Activated CD4-positive, alpha-beta T cell treated with anti-CD3 and anti-CD28 coated beads for 48 hours (primary cell): Measurements from ENCODE around the gene NUMB.
"Not testable (repeated sequence)": the region's sequence is repeated elsewhere in the genome, so short reads cannot be mapped to it uniquely, and the experiment has no call there.

Experiments
- DNase-seq: peaks from one replicate; pipeline ENCODE4 v3.0.0-alpha.2; 2020

The NUMB gene

DNA sequence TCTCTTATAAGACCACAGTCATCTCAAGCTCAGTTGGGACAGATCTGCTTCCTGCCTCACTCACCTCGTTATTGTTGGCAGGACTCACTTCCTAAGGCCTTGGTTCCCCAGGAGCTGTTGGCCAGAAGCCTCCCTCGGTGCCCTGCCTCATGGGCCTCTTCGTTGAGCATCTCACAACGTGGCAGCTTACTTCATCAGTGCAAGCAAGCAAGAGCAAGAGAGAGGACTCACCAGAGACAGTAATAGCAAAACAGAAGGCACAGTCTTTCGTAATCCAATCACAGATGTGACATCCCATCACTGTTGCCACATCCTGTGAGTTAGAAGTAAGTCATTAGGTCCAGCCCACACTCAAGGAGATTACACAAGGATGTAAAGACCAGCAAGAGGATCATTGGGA, 5.1 kb upstream of the NUMB start:
- DNase-seq = peak; percentile 72

DNA sequence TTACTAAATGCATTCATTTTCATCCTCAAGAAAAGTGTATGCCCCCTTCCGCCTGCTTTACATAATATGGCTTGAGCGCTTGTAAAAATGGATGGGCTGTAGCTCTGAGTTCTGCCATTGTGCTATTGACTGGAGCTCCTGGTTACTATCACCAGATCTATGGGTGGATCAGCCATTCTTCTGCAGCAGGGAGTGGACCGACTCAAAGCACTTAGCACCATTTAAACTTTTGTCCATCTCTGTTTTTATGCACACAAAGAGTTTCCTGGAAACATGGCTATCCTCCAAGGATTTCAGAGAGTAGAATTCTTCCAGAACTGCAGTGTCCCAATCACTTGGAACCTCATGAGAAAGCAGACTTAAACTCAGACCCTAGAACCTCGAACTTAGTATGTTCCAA, 4.5 kb upstream of the NUMB start:
- no peak for DNase-seq

- DNase-seq = no peak
Observed at GRCh38 chr14:73462048-73462715, 3.8 kb upstream of the NUMB start.

- DNase-seq = no peak
Observed at GRCh38 chr14:73461478-73462047, 3.2 kb upstream of the NUMB start.

- DNase-seq = no peak
Observed at GRCh38 chr14:73460691-73461127, 2.4 kb upstream of the NUMB start.

GRCh38 chr14:73459959-73460358, 1.6 kb upstream of the NUMB start:
- no peak for DNase-seq

DNA sequence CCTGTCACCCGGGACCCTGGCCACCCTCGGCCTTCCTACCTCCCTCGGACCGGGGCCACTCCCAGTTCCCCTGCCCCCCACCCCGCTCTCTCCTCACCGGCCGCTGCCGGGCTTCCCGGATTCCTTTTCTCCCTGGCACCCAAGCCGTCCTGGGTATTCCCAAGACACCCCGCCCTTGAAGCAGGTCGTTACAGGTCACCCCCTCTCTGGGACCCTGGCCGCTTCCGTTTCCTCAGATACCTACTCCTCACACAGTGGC, 493 bp downstream of the NUMB start:
- DNase-seq = no peak

- DNase-seq = peak; percentile 14
Observed at GRCh38 chr14:73457041-73457923, 1.1 kb downstream of the NUMB start.

GRCh38 chr14:73455294-73455693, 3.1 kb downstream of the NUMB start:
- DNase-seq = no peak

DNA sequence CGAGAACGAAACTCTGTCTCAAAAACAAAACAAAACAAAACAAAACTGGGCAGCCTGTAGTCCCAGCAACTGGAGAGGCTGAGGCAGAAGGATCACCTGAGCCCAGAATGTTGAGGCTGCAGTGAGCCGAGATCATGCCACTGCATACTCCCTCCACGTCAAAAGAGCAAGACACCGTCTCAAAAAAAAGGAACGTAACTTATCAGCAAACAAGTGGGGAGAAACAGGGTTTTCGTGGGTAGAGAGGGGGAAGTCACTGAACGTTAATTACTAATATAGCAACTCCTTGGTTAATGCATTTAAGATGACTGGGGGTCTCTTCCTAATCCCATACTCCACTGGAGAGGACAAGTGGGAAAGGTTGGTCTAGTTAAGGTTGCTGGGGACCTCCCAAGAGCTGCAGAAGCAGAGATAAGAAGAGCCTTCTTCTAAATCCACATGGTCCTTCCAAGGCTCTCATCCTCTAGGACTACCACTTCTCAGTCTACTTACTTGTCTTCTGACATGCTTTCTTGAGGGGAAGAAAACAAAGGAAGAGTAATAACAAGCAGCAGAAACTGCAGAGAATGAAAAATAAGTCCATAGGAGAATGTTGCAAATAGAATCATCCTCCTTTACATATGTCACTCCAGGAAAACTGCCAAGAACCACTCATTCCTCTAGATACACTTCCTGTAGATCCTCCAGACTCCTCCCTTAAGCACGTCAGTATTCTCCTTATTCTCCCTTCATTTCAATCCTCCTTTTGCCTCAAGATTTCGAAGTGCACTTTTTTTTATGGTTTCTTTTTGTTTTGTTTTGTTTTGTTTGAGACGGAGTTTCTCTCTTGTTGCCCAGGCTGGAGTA, 5.8 kb downstream of the NUMB start:
- DNase-seq = no peak

GRCh38 chr14:73443758-73444157, 14.6 kb downstream of the NUMB start:
- no peak for DNase-seq

DNA sequence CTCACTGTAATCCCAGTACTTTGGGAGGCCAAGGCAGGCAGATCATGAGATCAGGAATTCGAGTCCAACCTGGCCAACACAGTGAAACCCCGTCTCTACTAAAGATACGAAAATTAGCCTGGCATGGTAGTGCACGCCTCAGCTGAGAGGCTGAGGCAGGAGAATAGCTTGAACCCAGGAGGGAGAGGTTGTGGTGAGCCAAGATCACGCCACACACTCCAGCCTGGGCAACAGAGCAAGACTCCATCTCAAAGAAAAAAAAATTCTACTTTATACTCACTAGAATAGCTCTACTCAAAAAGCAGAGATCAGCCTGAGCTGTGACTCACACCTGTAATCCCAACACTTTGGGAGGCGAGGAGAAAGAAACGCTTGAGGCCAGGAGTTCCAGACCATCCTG, 17.1 kb downstream of the NUMB start:
- no peak for DNase-seq

DNA sequence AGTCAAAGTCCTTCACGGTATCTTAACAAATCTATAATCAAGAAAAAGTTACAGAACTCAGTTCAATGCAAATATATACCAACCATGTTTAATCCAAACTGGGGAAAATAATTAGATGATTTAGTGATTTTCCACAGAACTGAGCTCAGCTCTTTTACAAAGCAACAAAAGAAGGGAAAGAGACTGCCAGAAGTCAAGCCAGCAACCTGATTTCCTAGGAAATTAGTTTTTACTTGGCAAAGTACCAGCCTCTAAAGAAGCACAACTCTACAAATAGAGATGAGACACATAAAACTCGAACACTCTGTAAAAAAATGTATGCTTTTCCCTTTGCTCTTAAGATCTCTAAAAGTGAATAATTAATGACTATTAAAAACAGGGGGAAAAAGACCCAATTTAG, 19.4 kb downstream of the NUMB start:
- no peak for DNase-seq

- DNase-seq = no peak
Observed at GRCh38 chr14:73437206-73437605, 21.1 kb downstream of the NUMB start.

DNA sequence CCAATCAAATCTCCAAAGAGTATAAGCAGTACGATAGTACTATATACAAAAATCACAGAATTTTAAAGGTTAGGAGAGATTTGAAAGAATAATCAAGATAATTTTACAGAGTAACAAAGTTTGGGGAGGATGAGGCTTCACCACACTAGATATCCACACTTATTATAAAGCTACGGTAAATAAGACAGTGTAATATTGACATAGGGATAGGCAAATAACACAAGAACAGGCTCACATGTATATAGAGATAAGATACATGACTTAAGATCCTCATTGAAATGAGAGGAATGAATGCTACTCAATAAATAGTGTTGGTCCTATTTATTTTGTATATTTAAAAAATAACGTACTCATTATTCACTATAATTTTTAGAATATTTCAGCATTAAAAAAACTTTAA, 26.2 kb downstream of the NUMB start:
- no peak for DNase-seq

DNA sequence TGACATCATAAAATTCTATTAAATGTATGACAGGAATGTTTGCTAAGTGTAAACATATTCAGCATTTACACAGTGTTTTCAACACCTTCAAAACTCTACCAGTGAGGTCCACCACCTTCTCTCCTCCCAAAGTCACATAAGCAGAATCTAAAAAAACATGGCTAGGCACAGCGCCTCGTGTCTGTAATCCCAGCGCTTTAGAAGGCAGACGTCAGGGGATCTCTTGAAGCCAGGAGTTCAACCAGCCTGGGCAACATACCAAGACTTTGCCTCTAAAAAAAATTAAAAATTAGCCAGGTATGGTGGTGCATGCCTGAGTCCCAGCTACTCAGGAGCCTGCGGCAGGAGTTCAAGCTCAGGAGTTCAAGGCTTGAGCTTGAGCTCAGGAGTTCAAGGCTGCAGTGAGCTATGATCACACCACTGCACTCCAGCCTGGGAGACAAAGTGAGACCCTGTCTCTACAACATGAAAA, 30.0 kb downstream of the NUMB start:
- DNase-seq = no peak

GRCh38 chr14:73427516-73428264, 30.7 kb downstream of the NUMB start:
- DNase-seq = no peak

- DNase-seq = no peak
Observed at GRCh38 chr14:73426877-73427276, 31.5 kb downstream of the NUMB start.

GRCh38 chr14:73424453-73424852, 33.9 kb downstream of the NUMB start:
- DNase-seq = no peak

GRCh38 chr14:73423092-73423491, 35.3 kb downstream of the NUMB start:
- not testable (repeated sequence) for DNase-seq

DNA sequence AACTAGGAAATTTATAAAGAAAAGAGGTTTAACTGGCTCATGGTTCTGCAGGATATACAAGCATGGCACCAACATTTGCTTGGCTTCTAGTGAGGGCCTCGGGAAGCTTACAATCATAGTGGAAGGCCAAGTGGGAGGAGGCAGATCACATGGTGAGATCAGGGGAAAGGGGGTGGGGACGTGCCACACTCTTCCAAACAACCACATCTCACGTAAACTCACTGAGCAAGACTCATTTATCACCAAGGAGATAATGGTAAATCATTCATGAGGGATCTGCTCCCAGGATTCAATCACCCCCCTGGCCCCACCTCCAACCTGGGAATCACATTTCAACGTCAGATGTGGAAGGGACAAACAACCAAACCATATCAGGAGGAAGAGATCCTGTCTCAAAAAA, 35.8 kb downstream of the NUMB start:
- DNase-seq = no peak

GRCh38 chr14:73418227-73418626, 40.1 kb downstream of the NUMB start:
- DNase-seq = no peak
